Kidney glomerular epithelial cell (primary cell): ENCODE results near the gene SPATA16.
"Not testable (repeated sequence)": the region's sequence is repeated elsewhere in the genome, so short reads cannot be mapped to it uniquely, and the experiment has no call there.

Experiments used
- DNase-seq: peaks from one replicate; lab custom pipeline; 2025; lab: John Stamatoyannopoulos, UW

SPATA16 gene

DNA sequence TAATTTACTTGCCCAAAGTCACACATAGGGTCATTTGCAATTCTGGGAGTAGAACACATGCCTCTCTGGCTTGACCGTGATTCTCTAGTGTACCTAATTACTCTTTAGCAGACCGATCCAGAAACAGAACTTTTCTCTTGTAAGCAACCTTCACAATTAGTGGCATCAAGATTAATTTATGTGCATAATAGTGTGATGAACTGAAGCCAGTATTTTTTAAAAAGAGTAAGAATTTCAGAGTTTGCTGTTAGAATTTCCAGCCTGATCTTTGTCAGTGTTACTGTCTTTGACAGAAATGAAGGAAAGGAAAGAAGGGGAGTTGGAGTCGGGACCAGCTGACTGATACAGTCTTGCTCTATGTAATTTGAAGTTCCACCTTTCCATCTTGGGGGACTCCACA, 137.1 kb downstream of the SPATA16 start:
- no peak for DNase-seq

DNA sequence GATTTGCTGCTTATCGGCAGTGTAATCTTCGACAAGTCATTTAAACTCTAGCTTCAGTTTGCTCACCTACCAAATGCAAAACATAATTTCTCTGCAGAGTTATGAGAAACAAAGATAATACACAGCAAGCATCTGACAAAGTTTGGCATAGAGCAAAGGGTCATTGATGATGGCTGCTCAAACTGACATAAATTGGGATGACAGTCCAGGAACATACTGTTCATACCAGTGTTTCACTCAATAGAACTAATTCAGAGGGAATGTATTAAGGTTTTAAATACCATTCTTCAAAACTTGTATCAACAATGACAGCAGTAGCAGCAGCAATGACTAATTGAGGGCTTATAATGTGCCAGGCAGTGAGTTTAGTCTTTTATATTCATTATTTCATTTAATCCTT, 137.6 kb downstream of the SPATA16 start:
- no peak for DNase-seq

GRCh38 chr3:173001622-173002021, 139.4 kb downstream of the SPATA16 start:
- no peak for DNase-seq

- DNase-seq = no peak
These were observed 140.5 kb downstream of the SPATA16 start for GRCh38 chr3:173000553-173000952.

DNA sequence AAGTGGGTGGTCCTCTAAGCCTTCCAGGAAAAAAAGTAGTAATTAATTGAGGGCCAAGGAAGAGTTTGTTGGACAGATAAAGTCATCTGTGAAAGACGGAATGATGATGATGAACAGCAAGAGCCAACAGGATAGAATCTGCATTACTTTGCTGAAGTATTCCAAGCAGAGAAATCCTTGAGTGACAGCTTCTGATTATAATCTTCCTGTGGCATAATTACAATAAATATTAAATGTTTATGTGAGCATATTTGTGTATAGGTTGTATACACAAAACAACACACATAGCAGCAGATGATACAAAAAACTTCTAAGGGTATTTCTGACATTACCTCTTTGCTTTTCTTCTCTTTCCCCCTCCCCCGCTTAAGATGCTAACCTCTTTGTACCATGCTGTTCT, 147.6 kb downstream of the SPATA16 start:
- no peak for DNase-seq

GRCh38 chr3:172991424-172991996, 149.5 kb downstream of the SPATA16 start:
- no peak for DNase-seq

- DNase-seq = no peak
These were observed 151.7 kb downstream of the SPATA16 start for GRCh38 chr3:172989373-172989772.

GRCh38 chr3:172987273-172987672, 153.8 kb downstream of the SPATA16 start:
- no peak for DNase-seq

GRCh38 chr3:172984914-172985313, 156.1 kb downstream of the SPATA16 start:
- DNase-seq = no peak

DNA sequence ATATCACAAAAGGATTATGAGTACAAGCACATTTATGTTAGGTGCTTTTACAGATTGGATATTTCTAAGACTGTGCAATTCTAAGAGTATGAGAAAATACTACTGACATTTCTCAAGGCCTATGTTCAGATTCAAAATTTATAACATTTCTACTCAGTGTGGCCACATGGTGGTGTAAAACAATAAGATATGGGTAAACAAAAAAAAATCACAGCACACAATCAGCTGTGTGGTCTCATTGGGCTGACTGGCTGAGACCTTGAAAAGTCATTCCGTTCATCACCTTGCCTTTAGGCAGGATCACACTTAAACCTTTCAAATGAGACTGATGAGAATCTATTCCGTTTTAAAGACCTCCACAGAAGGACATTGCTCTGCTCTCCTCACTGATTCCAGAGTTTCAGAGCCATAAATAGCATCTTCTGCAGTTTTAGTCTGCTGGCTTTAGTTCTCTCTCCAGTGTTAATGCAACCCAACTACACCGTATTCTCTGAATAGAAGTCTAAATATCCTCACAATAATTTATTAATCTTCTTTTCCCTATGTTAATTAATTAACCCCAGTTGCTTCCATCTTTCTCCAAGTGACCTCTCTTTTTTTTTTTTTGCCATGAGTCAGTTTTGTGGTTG, 158.2 kb downstream of the SPATA16 start:
- DNase-seq = peak; percentile 1

DNA sequence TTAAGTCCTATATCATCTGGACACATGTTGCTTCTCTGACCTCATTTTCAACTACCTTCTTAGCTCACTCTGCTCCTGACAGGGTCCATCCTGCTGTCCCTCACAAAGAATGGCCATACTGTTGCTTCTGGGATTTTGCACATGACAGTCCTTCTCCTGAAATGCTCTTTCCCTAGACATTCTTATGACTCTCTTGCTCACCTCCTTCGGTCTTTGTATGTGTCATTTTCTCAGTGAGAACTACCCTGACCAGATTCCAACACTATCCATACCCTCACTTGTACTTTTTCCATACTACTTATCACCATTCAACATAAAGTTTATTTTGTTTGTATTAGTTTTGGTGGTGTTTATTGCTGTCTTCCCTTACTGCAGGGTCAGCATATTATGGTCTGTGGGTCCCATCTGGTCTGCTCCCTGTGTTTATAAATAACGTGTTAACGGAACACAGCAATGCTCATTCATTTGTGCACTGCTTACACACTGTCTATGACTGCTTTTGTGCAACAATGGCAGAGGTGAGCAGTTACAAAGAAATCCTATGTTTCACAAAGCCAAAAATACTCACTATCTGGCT, 159.5 kb downstream of the SPATA16 start:
- no peak for DNase-seq

DNA sequence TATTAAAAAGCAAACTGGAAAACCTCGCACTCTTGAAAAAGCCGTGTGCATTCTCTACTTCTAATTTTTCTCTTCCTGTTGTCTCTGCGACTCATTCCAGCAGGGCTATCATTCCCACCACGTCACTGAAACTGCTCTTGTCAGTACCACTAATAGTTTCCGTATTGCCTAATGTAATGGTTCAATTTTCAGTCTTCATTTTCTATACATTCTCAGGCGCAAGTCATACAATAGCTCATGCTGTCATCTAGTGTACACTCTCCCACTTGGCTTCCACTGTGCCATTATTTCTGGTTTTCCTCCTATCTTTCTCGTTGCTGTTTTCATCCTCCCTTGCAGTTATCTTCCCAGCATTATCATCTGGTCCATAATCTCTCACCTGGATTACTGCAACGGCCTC, 160.2 kb downstream of the SPATA16 start:
- no peak for DNase-seq

DNA sequence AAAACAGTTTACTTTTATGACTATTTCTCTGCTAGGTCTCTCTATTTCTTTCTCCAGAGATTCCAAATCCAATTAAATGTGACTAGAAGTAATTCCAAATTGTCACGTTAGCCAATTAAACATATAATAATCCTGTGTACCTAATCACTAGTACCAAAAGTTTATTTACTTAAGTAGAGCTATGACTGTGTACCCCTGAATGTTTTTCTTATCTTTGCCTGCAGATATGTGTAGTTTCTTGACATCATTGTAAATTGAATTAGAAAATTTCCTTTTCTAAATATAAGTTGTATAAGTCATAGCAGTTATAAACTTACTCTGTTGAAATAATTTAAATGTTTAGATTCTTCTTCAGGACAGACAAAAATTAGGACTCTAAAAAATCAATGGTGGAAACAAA, 163.3 kb downstream of the SPATA16 start:
- DNase-seq = no peak

- DNase-seq = no peak
These were observed 166.1 kb downstream of the SPATA16 start for GRCh38 chr3:172974969-172975368.

DNA sequence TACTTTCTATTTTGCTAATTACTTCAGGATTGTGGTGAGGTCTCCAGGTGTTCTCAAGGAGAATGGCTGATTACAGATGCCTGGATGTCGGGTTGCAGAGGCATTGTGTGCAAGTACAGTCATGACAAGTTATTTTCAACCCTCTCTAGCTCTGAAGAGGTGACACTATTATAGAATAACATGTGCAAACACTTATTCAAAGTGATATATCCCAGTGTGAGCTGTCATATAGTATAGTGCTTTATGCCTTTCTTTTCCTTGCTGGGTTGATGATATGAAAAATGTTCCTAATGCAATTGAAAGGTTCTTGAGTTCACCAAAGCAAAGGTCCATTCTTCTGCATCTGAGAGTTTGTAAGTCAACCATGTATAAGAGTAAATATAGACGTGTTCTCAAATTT, 167.2 kb downstream of the SPATA16 start:
- DNase-seq = no peak

GRCh38 chr3:172972717-172973116, 168.3 kb downstream of the SPATA16 start:
- DNase-seq = no peak

DNA sequence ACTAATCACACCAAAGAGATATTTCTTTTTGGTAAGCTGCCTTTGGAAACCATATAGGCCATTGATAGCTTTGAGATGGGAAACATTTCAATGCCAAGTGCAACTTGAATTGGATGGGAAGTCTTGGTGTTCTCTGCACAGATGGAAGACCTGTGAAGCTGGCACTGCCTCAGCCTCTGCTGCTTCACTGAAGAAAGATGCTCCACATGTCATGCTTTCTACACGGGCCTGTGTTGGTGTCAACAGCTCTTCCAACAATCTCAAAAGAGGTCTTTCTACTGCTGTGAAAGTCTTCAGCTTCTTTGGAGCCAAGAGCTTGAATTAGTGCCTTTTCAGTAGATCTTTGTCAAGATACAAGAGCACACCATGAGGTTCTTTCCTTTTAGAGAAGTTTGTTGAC, 169.0 kb downstream of the SPATA16 start:
- DNase-seq = no peak

- no peak for DNase-seq
These were observed 172.4 kb downstream of the SPATA16 start for GRCh38 chr3:172968646-172969045.

DNA sequence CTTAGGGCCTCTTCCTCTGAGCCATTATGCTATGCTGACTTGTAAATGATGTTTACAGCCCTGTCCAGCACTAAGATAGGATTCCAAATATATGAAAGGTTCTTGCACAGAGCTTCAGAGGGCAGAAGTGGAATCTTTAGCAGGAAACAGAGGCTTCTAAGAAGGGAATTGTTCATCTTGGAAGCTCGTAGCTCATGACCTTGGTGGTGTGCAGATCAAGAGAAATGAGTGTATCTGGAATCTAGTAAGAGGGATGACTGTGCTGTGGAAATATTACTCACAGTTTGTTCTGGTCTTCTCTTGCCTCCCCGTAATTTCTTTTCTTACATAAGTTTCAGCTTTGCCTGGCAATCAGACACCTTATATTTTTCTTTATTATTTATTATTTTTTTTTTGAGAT, 175.8 kb downstream of the SPATA16 start:
- no peak for DNase-seq

DNA sequence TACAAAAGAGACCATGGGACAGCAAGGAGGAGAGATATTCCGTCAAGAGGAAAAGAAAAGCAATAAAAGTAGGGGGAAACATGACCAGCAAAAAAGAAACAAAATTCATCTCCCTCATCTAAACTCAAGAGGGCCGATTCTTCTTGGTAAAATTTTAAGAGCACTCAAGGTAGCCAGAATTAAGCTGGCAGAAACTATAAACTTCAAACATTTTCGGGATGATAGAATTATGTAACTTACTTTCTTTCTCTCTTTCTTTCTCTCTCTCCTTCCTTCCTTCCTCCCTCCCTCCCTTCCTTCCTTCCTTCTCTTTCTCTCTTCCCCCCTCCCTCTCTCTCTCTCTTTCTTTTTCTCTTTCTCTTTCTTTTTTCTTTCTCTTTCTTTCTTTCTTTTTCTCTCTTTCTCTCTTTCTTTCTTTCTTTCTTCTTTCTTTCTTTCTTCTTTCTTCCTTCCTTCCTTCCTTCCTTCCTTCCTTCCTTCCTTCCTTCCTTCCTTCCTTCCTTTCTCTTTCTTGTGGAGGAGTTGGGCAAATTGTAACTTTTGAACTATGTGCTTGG, 180.3 kb downstream of the SPATA16 start:
- not testable (repeated sequence) for DNase-seq

DNA sequence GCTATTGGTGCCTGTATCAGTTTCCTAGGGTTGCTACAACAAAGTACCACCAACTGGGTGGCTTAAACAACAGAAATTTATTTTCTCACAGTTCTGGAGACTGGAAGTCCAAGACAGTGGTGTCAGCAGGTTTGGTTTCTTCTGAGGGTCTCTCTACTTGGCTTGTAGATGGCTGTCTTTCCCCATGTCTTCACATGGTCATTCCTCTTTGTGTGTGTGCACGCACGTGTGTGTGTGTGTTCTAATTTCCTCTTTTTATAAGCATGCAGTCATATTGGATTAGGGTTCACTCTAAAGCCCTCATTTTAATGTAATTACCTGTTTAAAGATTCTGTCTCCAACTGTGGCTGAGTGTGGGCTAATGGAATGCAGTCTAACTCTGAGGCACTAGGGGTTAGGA, 182.5 kb downstream of the SPATA16 start:
- DNase-seq = no peak

DNA sequence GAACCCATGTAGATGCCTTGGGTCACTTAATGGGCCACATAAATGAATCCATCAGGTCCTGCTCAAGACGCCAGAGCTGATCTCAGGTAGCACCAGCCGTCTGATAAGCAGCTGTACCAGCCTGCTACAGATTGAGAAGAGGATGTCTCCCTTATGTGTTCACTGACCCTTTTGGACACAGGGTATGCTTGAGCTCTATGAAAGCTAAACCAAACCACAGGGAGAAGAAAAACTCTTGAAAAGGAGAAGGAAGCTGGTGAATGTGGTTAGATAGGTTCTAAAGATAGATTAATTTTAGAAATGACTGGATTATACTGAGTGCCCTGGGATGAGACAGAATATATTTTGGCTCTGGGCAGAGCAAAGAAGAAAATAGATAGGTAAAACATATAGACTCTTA, 187.5 kb downstream of the SPATA16 start:
- DNase-seq = no peak

DNA sequence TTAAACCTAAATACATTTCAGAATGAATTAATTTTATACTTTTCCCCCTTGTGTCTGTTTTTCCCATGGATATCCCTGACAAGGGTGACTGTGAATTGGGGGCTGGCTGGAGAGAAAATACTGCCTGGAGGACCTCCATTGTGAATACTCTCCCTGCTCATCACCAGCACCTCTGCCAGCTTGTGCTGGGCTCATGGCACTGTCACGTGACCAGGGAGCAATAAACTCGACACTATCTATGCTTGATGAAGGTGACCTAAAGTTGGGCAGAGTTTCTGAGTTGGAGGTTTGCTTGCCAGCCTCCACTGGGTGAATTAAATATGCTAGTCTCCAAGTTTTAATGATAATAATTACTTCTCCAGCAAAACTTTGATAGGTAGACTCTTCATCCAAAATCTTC, 189.5 kb downstream of the SPATA16 start:
- DNase-seq = no peak

DNA sequence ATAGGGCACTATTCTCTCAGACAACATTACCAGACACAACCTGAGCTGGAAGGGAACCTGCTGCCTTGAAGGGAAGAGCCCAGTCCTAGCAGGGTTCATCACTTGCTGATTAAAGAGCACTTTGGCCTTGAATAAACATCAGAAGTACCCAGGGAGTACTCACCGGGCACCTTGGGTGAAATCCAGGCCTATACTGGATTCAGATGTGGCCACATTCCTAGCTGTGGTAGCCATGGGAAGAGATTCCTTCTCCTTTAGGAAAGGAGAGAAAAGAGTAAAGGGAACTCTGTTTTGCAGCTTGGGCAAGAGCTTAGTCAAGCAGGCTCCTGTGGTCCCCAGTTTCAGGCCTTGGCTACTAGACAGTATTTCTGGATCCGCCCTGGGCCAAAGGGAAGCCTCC, 195.0 kb downstream of the SPATA16 start:
- no peak for DNase-seq
